GM18873 (cell line): Measurements from ENCODE around the gene SRRM1.
A peak's percentile ranks its signal among the peaks of the same experiment; 100 is the strongest.

ENCODE experiments used
- ATAC-seq: cut with Tn5 transposase; IDR thresholded peaks from one replicate; pipeline ENCODE4 v1.9.1; 2021; ENCODE audit warnings: mild to moderate bottlenecking, moderate library complexity, moderate number of reproducible peaks; ENCODE audit not compliant: unreplicated experiment, low FRiP score

The SRRM1 gene

GRCh38 chr1:24642481-24643362 is at the start of gene SRRM1:
SRRM1 (plus strand) TSS chr1:24643302; CDS start chr1:24643327, 25 bp downstream.
- peak; percentile 87 for ATAC-seq

- no peak for ATAC-seq
Observed at GRCh38 chr1:24594328-24594598, 48.8 kb upstream of the SRRM1 start.

- no peak for ATAC-seq
Observed at GRCh38 chr1:24596401-24596880, 46.7 kb upstream of the SRRM1 start.

- ATAC-seq, result no peak
Observed at GRCh38 chr1:24599265-24599664, 43.8 kb upstream of the SRRM1 start.

- ATAC-seq, result no peak
Observed at GRCh38 chr1:24600551-24600950, 42.6 kb upstream of the SRRM1 start.

GRCh38 chr1:24605534-24606295 is 37.4 kb upstream of the SRRM1 start:
- ATAC-seq, result no peak

- ATAC-seq, result no peak
Observed at GRCh38 chr1:24606296-24606605, 36.9 kb upstream of the SRRM1 start.

- no peak for ATAC-seq
Observed at GRCh38 chr1:24606621-24607020, 36.5 kb upstream of the SRRM1 start.

- ATAC-seq, result no peak
Observed at GRCh38 chr1:24609949-24610517, 33.1 kb upstream of the SRRM1 start.

- no peak for ATAC-seq
Observed at GRCh38 chr1:24619376-24619775, 23.7 kb upstream of the SRRM1 start.

GRCh38 chr1:24620678-24621077 is 22.4 kb upstream of the SRRM1 start:
- no peak for ATAC-seq

GRCh38 chr1:24621121-24621520 is 22.0 kb upstream of the SRRM1 start:
- ATAC-seq, result no peak

GRCh38 chr1:24622218-24622617 is 20.9 kb upstream of the SRRM1 start:
- ATAC-seq, result no peak

- ATAC-seq, result no peak
Observed at GRCh38 chr1:24632832-24633175, 10.3 kb upstream of the SRRM1 start.

- ATAC-seq, result no peak
Observed at GRCh38 chr1:24635195-24635843, 7.8 kb upstream of the SRRM1 start.

GRCh38 chr1:24636661-24637357 is 6.3 kb upstream of the SRRM1 start:
- ATAC-seq, result no peak

GRCh38 chr1:24639094-24639493 is 4.0 kb upstream of the SRRM1 start:
- no peak for ATAC-seq

GRCh38 chr1:24639881-24640280 is 3.2 kb upstream of the SRRM1 start:
- ATAC-seq, result no peak

- ATAC-seq, result no peak
Observed at GRCh38 chr1:24640288-24640687, 2.8 kb upstream of the SRRM1 start.

GRCh38 chr1:24641646-24642151 is 1.4 kb upstream of the SRRM1 start:
- ATAC-seq, result no peak
